GM18526 (cell line): ENCODE data around the gene ICE2.

ENCODE experiments used
- POLR2A ChIP-seq: IDR thresholded peaks from 3 replicates; pipeline ENCODE4 v1.6.1; 2011; ENCODE audit not compliant: insufficient read length; ENCODE audit errors: extremely low read depth

ICE2 gene

GRCh38 chr15:60391722-60392315 is 87.1 kb downstream of the ICE2 start:
- no peak for TF ChIP-seq POLR2A

GRCh38 chr15:60390871-60391501 is 88.0 kb downstream of the ICE2 start:
- TF ChIP-seq POLR2A, result no peak

GRCh38 chr15:60390231-60390630 is 88.7 kb downstream of the ICE2 start:
- no peak for TF ChIP-seq POLR2A

DNA sequence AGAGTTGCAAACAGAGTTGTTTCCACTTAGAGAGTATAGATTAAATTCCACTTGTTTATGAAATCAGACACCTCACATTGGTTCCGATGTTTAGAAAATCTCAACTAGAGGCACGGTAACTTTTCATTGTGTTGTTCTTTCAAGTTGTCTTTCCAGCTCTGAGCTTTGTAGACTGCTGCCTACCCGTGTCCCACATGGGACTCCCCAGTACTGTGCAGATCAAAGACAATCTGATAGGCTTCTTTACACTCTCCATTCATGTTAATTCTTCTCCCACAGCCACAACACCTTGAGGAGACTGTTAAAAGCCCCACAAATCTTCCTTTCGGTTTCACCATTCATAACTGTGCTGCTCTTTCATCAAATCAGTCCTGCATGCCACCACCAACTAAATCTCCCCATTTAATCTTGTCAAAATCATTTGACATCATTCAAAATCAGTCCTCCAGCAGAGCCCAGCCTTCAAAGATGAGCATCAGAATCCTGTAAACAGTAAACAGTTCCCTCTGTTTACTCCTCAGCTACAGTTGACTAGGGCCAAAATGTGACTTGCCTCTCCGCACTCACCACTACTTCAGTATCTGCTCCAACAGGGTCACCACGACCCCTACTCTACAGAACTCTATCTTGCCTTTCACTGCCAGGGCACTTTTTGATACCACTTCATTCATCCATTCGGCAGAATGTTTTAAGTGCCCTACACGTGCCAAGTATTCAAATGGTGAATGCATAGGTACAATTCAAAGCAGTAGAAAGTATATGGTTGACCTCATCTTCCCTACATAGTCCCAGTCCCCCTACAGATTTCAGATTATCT is 89.5 kb downstream of the ICE2 start:
- TF ChIP-seq POLR2A, result no peak

DNA sequence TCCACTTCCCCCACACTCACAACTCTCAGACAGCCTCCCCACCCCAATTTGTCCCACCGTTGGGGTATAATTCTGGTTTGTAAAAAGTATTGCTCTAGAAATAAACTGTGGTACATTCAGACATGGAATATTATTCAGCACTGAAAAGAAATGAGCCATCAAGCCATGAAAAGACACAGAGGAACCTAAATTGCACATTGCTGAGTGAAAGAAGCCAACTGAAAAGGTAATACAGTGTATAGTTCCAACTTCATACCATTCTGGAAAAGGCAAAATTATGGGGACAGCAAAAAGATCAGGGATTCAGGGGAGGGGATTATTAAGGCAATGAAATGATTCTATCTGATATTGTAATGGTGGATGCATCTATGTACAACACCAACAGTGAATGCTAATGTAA is 91.6 kb downstream of the ICE2 start:
- TF ChIP-seq POLR2A, result no peak

DNA sequence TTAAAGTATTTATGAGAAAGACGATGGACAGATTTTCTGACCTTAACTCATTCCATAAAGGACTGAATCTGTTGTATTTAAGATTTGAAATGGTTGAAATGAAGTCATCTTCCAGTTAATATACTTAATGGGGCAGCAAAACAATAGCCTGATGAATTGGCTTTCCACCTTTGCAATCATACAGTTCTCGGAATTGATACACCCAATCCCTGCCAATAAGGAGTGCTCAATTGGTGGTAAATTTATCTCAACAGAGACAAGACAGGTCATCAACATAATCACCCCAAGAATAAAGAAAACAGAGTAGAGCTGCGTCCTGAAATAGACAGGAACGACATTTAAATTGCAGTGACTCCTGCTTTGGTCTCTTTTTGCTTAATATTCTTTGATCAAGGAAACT is 92.3 kb downstream of the ICE2 start:
- TF ChIP-seq POLR2A, result no peak

GRCh38 chr15:60385620-60386552 is 93.1 kb downstream of the ICE2 start:
- no peak for TF ChIP-seq POLR2A

GRCh38 chr15:60384526-60385126 is 94.3 kb downstream of the ICE2 start:
- TF ChIP-seq POLR2A, result no peak

GRCh38 chr15:60384053-60384452 is 94.9 kb downstream of the ICE2 start:
- TF ChIP-seq POLR2A, result no peak

GRCh38 chr15:60382773-60383674 is 95.9 kb downstream of the ICE2 start:
- TF ChIP-seq POLR2A, result no peak

DNA sequence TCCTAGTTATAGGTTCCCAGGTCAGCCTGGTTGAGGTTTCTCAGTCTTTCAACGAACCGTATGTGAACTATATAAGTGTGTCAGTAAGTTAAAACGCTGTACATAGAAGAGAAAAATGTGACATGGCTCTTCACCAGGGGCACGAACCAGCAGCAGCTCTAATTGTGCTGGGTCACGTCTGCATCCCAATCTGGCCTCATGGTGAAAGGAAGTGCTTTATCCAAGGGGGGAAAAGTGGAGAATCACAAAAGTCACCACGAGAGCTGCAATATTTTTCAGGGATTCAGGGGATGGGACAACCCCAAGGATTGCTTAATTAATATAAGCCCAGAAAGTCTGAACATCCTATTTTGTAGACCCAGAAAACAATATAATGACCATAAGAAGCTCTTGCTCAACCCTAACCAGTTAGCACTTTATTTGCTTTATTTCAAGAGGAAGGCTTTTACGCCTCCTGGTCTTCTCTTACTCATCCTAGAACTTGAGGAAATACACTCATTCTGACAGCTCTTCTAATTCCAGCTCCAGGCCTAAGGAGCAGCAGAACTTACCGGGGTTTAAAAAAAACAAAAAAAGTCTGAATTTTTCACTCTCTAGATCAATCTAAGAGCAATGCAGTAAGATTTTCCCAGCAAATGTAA is 97.7 kb downstream of the ICE2 start:
- TF ChIP-seq POLR2A, result no peak

GRCh38 chr15:60379525-60380274 is 99.2 kb downstream of the ICE2 start:
- no peak for TF ChIP-seq POLR2A

DNA sequence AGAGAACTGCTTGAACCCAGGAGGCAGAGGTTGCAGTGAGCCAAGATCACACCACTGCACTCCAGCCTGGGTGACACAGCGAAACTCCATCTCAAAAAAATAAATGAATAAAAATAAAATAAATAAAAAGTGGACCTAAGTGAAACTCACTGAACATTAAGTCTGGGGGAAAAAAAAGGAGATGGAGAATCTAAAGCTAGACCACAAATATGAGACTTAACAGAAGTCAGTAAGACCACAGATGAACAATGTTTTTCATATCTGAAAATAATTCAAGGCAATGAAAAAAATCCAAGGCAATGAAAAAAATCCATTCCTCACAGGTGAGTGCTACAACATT is 99.8 kb downstream of the ICE2 start:
- no peak for TF ChIP-seq POLR2A
